ES-I3 (cell line): ENCODE data around the gene CD9.
A peak's percentile ranks its signal among the peaks of the same experiment; 100 is the strongest.

Experiments used
- H3K36me3 ChIP-seq: 2 replicates; pipeline ENCODE4 v1.6.1; 2013; ENCODE audit warnings: mild to moderate bottlenecking, low read length, control low read depth, moderate library complexity; ENCODE audit not compliant: insufficient read depth
- H3K4me1 ChIP-seq: 2 replicates; pipeline ENCODE4 v1.6.1; 2013; ENCODE audit warnings: mild to moderate bottlenecking, control low read depth, low read length; ENCODE audit not compliant: insufficient read depth
- H3K9ac ChIP-seq: 2 replicates; pipeline ENCODE4 v1.6.1; 2013; ENCODE audit warnings: low read depth, mild to moderate bottlenecking, low read length, moderate library complexity
- H3K9me3 ChIP-seq: 2 replicates; pipeline ENCODE4 v1.6.1; 2013; ENCODE audit warnings: mild to moderate bottlenecking, low read length, moderate library complexity; ENCODE audit not compliant: control insufficient read depth, insufficient read depth

Gene CD9

GRCh38 chr12:6215120-6215807 lies 15.1 kb downstream of the CD9 start:
- Histone ChIP-seq H3K9ac (peak overlapping the region; percentile 10), H3K9me3 (no peaks in the 10 kb centered on the region), H3K36me3 (peaks cover 3% of the 10 kb centered on the region), H3K4me1 (peaks cover 68% of the 10 kb centered on the region)

GRCh38 chr12:6215932-6216494 lies 15.8 kb downstream of the CD9 start:
- Histone ChIP-seq H3K9ac (peak overlapping the region; percentile 10; the same call in 1 of the 2 replicates), H3K36me3 (peaks cover 3% of the 10 kb centered on the region), H3K4me1 (peaks cover 75% of the 10 kb centered on the region), H3K9me3 (no peaks in the 10 kb centered on the region)

- no peak overlapping the region for H3K9ac ChIP-seq
Measured at GRCh38 chr12:6216581-6216980, 16.4 kb downstream of the CD9 start.

GRCh38 chr12:6218347-6218925 lies 18.2 kb downstream of the CD9 start:
- Histone ChIP-seq H3K4me1 (peaks cover 67% of the 10 kb centered on the region), H3K36me3 (peaks cover 2% of the 10 kb centered on the region; the same call in 1 of the 2 replicates), H3K9me3 (no peaks in the 10 kb centered on the region), H3K9ac (no peak overlapping the region)

More at GRCh38 chr12:6216581-6216980, 16.4 kb downstream of the CD9 start:
- peaks cover 3% of the 10 kb centered on the region for H3K36me3 ChIP-seq
- H3K9me3 ChIP-seq: no peaks in the 10 kb centered on the region
- peaks cover 78% of the 10 kb centered on the region for H3K4me1 ChIP-seq

- peaks cover 52% of the 10 kb centered on the region for H3K4me1 ChIP-seq
- H3K9ac ChIP-seq: no peak overlapping the region
- H3K36me3 ChIP-seq: peaks cover 4% of the 10 kb centered on the region; the same call in 1 of the 2 replicates
- no peaks in the 10 kb centered on the region for H3K9me3 ChIP-seq
Measured at GRCh38 chr12:6219980-6220379, 19.8 kb downstream of the CD9 start.

- peaks cover 4% of the 10 kb centered on the region for H3K36me3 ChIP-seq
- H3K9me3 ChIP-seq: no peaks in the 10 kb centered on the region
- peaks cover 44% of the 10 kb centered on the region for H3K4me1 ChIP-seq
- H3K9ac ChIP-seq: no peak overlapping the region
Measured at GRCh38 chr12:6221146-6221545, 20.9 kb downstream of the CD9 start.

GRCh38 chr12:6222078-6222654 lies 22.0 kb downstream of the CD9 start:
- no peaks in the 10 kb centered on the region for H3K9me3 ChIP-seq
- peaks cover 34% of the 10 kb centered on the region for H3K4me1 ChIP-seq
- H3K36me3 ChIP-seq: peaks cover 4% of the 10 kb centered on the region
- H3K9ac ChIP-seq: no peak overlapping the region

- Histone ChIP-seq H3K4me1 (peaks cover 24% of the 10 kb centered on the region), H3K36me3 (peaks cover 14% of the 10 kb centered on the region), H3K9me3 (no peaks in the 10 kb centered on the region), H3K9ac (no peak overlapping the region)
Measured at GRCh38 chr12:6223545-6223944, 23.3 kb downstream of the CD9 start.

GRCh38 chr12:6224550-6224949 lies 24.4 kb downstream of the CD9 start:
- no peak overlapping the region for H3K9ac ChIP-seq
- H3K4me1 ChIP-seq: peaks cover 21% of the 10 kb centered on the region
- H3K36me3 ChIP-seq: peaks cover 18% of the 10 kb centered on the region
- H3K9me3 ChIP-seq: no peaks in the 10 kb centered on the region

GRCh38 chr12:6225630-6226001 lies 25.4 kb downstream of the CD9 start:
- peaks cover 17% of the 10 kb centered on the region for H3K4me1 ChIP-seq
- no peaks in the 10 kb centered on the region for H3K9me3 ChIP-seq
- H3K36me3 ChIP-seq: peaks cover 22% of the 10 kb centered on the region
- no peak overlapping the region for H3K9ac ChIP-seq

GRCh38 chr12:6226002-6226678 lies 25.9 kb downstream of the CD9 start:
- Histone ChIP-seq H3K4me1 (peaks cover 13% of the 10 kb centered on the region; the same call in 1 of the 2 replicates), H3K9ac (no peak overlapping the region), H3K36me3 (peaks cover 23% of the 10 kb centered on the region), H3K9me3 (no peaks in the 10 kb centered on the region)

GRCh38 chr12:6226679-6227051 lies 26.5 kb downstream of the CD9 start:
- Histone ChIP-seq H3K9ac (no peak overlapping the region), H3K36me3 (peaks cover 23% of the 10 kb centered on the region)

GRCh38 chr12:6228535-6229223 lies 28.5 kb downstream of the CD9 start:
- H3K9me3 ChIP-seq: no peaks in the 10 kb centered on the region
- no peak overlapping the region for H3K9ac ChIP-seq
- peaks cover 25% of the 10 kb centered on the region for H3K36me3 ChIP-seq
- 0 out of 2 replicates have a peak, but pooled peaks cover 6% of the 10 kb centered on the region for H3K4me1 ChIP-seq

More at GRCh38 chr12:6226679-6227051, 26.5 kb downstream of the CD9 start:
- H3K9me3 ChIP-seq: no peaks in the 10 kb centered on the region
- H3K4me1 ChIP-seq: peaks cover 11% of the 10 kb centered on the region; the same call in 1 of the 2 replicates
